ENCODE measurements around the gene RFXANK. TPM values are rescaled to one million over a fixed set of nuclear protein-coding genes. Genes with fewer than 3 reads are reported as not detected.
"Not testable (repeated sequence)": the region's sequence is repeated elsewhere in the genome, so short reads cannot be mapped to it uniquely, and the experiment has no call there.

The RFXANK gene, protein sequence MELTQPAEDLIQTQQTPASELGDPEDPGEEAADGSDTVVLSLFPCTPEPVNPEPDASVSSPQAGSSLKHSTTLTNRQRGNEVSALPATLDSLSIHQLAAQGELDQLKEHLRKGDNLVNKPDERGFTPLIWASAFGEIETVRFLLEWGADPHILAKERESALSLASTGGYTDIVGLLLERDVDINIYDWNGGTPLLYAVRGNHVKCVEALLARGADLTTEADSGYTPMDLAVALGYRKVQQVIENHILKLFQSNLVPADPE
- total RNA-seq, result 34.1 TPM

DNA sequence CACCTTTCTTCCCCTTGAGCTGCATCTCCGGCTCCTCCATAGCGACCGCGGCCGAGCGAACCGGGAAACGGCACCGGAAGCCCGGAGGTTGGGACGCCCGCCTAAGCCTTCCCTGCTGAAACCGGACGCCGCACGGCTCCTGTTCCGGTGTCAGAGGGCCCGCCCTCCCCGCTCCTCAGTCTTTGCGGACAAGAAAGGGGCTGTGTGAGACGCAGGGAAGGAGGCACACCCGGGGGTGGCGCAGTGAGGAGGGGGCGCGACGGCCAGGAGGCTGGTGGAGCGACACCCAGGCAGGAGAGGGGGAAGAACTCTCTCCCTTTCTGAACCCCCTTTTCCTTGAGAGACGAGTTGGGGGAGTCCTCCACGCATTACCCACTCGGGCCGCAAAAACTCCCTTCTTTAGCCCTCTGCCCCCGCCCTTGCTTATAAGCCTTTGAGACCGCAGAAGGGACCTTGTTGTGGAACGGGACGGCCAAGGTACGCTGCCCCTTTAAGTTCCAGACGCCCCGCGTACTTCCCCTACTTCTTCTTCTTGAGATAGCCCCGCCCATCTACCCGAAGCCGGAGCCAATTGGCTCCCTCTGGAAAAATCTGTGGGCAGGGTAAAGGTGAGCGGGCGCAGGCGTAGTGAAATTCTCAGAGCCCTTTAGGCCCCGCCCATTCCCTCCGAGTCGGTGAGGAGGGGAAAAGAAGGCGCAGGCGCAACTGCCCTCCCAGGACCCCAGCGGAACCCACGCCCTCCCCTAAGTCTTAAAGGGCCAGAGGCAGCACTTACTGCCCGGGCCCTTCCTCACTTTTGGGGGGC, at the start of gene RFXANK, which contains the start of gene BORCS8:
TSS of gene RFXANK (plus strand) at position 181 of the 805 bp plus-strand sequence. CDS start 1,689 bp downstream, outside the sequence.
TSS of gene BORCS8 (minus strand) at position 75 of the 805 bp plus-strand sequence. CDS start at position 40, 35 bp downstream.
- DNase-seq, result peak; percentile 99

DNA sequence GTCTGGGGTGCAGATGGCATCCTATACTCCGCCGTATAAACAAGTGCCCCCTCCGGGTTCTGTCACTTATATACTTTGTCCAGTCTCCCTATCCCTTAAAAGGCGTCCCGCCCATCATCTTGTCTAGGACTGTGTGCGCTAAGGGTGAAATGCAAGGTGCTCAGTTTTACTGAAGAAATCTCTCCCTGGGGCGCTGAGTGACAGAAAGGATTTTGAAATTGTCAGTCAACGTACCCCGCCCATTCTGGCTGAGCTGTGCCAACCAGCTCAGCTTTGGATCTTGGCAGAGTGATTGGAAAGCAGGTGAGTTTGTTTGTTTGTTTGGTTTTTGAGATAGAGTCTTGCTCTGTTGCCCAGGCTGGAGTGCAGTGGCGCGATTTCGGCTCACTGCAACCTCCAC, 49.7 kb upstream of the RFXANK start:
- DNase-seq, result no peak

DNA sequence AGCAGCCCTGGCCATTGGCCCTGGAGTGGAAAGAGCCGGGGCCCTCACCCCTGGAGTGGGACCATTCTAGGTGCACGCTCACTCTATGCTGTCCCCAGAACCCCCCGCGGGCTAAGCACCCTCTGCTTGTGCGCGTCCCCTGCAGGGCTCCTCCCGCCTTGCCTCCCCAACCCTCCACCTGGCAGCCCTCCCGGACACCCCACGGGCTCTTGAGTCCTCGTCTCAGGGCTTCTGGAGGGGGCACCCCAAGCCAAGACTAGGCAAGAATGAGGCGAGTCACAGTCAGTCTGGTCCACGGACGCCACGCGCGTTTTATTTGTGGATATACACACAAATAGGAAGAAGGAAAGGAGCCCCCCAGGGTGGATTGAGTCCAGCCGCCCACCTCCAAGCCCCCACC, 46.8 kb upstream of the RFXANK start:
- DNase-seq, result no peak

DNA sequence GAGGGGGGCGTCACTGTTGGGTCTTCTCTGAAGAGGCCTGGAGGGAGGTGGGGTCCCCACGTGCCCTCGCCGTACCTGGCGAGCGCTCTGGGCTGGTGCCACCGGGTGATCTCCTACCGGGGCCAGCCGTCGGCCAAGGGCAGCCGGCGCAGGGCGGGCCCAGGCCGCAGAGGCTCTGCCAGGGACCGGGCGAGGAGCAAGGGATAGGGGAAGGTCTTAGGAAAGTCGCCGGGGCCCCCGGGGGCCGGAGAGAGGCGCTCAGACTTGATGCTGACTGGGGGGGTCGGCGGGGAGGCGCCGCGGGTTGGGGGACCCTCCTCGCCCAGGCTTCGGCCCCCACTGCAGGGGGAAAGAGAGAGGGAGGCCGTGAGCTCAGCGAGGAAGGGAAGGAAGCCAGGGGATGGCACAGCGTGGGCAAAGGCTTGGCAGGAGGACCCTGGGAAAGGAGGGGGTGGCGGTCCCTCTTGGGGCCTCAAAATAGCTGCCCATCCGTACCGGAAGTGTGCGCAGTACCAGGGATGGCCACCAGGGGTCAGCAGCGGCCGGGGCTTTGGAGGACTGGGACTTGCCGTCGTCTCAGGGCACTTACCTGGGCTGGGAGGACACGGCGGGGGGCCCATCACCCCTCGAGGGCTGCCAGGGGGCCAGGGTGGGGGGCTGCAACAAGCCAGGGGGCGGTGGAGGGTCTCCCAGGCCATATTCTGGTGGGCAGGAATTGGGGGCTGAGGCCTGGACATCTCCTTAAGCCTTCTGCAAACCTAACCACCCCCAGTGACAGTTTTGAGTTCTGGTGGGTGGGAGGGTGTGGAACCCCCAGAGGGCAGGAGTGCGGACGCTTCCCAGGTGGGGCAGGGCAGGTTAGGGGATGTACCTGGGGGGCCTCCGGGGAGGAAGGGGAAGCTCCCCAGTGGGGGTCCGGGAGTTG, 46.1 kb upstream of the RFXANK start:
- peak; percentile 53 for DNase-seq

DNA sequence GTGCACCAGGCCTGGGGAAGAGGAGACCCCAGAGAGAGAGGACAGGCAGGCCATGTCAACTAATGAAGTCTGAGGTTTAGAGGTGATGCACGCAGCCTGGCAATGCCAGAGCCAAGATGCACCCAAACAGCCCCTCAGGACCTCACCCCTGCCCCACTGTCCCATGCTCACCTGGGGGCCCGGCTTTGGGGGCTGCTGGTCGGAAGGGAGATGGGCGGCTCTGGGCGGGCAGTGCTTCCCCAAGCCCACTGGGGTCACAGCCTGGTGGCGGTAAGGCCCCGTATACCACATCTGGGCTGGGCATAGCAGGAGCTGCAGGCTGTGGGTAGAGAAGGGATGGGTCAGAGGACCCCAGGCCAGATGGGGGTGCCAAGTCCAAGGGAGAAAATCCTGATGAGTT, 45.2 kb upstream of the RFXANK start:
- no peak for DNase-seq

DNA sequence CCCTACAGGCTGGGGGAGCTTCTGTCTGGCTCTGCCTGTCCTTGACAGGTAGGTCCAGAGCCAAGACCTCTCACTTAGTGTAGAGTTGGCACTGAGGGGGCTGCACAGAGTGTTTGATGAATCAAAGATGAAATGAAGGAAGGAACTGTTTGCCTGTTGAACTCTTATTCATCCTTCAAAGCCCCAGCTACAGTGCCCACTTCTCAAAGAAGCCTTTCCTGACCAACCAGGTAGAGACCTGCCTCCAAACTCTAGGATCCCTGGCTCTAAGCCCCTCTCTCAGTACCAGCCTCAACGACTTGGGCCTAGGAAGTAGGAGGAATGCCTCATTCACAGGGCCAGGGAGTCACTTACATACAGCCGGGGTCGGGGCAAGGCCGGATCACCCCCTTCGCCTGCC, 44.7 kb upstream of the RFXANK start:
- DNase-seq, result no peak

DNA sequence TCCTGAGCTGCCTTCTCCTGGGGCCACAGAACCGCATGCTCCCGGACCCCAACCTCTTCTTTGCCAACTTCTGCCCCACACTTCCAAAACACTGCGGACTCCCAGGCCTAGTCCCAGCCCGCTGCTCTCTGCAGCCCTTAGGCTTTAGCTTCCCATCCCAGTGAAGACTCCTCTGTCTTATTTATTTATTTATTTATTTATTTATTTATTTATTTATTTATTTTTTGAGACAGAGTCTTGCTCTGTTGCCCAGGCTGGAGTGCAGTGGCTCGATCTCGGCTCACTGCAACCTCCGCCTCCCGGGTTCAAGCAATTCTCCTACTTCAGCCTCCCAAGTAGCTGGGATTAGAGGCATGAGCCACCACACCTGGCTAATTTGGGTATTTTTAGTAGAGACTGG, 43.6 kb upstream of the RFXANK start:
- not testable (repeated sequence) for DNase-seq

DNA sequence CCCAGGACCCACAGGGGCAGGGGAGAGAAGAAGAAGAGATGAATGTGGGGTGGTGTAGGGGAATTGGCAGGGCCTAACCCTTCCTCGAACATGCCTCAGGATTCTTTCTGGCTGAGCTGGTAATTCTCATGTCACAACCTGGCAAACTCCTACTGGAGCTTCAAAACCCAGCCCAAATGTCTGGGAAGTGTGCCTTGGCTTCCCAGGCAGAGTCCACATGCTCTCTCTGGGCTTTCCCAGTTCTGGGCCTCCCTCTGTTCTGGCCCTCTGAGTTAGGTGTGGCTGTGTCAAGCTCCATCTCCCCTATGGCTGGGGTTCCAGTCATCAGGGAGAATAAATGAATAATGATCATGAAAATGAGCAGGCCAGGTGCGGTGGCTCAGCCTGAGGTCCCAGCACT, 42.6 kb upstream of the RFXANK start:
- DNase-seq, result no peak

DNA sequence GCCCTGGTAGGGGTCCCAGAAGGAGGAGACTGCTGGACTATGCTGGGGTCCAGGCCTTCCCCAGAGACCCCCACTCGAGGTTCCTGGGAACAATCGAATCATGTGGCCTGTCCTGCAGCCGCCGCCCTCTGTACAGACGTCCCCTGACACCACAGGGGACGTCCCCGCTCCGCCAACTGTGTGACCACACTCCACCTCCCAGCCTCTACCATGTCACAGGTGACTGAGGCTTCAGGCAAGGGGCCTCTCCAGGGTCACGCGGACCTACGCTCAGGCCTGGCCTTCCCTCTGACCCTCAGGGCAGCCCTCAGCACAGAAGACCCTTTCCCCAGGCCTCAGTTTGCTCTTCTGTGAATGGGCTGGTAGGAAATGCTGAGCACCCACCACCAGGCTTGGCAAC, 40.6 kb upstream of the RFXANK start:
- no peak for DNase-seq

DNA sequence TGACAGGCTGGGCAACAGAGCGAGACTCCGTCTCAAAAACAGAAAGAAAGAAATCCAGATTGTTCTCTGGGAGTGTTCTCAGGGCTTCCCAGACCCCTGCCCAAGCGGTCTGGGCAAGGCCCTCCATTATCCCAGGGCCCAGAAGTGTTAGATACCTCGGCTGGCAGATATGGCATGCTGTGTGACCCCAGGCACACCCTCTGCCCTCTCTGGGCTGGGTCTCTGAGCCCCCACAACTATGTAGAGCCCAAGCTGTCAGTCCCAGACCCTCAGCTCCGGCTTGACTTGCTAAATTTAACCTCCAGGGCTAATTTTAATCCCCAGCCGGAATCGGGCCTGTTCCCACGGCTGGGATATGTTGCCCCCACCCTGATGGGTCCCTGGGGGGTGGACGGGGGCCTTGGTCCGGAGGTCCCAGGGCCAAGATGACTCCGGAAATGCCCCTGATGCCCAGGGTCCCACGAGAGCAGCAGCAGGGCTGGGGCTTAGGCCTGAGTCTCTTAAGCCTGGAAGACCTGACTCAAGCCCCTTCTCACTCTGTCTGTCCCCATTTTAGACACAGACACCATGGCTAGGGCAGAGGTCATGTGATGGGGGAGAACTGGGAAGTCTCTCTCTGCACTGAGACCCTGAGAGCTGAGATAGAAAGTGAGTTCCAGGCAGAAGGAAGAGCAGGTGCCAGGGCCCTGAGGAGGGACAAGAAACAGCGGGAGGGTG, 39.2 kb upstream of the RFXANK start:
- no peak for DNase-seq

DNA sequence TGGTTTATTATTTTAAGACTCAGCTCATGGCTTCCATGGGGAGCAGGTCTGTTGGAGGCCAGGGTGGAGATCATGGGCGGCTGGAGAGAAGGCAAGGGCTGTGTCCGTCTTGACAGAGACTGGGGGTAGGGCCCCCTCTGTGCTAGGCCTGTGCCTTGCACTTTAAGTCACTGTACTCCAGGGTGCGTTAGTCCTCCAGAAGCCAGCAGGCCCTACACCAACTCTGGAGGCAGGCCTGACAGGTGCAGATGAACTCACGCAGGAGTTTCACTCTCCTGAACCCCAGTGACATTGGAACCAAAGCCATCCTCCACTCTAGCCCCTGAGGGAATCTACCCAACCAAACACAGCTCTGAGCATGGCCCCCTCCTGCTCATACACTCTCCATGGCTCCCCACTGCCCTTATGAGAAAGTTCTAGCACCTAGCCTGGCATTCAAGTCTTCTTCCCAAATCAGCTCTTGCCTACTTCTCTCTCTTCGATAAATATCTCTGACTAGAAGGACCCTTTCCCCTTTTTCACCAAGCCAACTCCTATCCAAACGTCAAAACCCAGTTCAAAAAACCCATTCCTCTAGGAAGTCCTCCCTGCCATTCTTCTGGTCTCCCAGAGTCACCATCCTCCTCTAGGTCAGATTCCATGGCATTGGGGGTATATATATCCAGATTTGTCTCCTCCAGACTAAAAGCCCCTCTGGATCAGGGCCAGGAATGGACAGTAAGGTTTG, 37.1 kb upstream of the RFXANK start:
- DNase-seq, result no peak

DNA sequence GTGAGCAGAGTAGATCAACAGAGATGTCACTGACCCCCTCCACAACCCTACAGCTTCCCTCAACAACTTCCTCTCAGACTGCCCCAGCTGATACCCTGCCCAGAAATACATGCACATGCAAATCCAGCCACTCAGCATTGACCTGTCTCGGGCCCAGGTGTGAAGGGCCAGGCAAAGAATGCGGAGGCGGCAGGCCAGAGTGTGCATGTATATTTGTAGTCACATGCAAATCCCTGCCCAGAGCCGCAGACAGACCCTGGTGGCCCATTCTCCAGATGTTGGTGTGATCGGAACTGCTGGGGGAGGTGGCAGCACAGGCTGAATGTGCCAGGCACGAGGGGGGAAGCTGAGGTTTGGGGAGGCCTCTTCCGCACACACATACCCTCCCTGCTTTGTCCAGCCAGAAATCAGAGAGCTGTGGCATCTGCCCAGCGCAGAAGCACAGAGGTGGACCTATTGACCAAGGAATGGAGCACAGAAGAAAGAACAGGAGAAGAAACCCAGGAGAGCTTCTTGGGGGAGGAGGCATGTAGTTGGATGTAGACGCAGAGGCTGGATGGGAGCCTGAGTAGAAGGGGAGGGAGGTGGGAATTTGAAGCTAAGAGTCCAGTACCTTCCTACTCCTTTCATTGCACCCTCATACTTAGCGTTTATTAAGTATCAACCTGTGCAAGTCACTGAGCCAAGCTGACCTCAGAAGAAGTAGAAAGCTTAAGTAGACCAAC, 36.4 kb upstream of the RFXANK start:
- DNase-seq, result no peak

DNA sequence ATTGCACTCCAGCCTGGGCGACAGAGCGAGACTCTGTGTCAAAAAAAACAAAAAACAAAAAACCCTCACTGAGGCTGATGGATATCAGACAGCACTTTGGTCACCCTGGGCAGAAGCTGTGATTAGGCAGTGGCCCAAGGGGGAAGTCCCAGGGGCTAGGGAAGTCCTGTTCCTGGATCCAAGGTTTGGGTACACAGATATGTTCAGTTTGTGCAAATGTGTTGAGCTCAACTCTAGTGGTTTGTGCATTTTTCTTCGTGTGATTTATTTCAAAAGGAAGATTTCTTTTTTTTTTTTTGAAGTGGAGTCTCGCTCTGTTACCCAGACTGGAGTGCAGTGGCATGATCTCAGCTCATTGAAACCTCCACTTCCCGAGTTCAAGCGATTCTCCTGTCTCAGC, 34.2 kb upstream of the RFXANK start:
- no peak for DNase-seq

DNA sequence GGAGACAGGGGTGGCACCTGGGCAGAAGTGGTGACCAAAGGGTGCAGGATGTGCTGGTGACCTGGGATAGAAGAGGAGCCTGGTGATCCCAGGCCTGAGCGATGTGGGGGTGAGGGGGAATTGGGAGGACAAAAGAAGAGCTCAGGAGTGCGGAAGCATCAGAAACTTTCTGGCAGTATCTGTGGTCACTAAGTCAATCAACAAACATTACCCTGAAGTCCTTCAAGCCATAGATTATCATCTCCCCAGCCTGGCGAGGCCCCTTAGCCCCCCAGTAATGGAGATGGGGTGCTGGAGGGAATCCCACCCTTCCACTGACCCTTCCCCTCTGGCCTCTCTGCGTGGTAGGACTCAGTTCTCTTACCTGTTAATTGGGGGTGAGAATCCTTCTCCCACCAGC, 32.5 kb upstream of the RFXANK start:
- DNase-seq, result no peak

DNA sequence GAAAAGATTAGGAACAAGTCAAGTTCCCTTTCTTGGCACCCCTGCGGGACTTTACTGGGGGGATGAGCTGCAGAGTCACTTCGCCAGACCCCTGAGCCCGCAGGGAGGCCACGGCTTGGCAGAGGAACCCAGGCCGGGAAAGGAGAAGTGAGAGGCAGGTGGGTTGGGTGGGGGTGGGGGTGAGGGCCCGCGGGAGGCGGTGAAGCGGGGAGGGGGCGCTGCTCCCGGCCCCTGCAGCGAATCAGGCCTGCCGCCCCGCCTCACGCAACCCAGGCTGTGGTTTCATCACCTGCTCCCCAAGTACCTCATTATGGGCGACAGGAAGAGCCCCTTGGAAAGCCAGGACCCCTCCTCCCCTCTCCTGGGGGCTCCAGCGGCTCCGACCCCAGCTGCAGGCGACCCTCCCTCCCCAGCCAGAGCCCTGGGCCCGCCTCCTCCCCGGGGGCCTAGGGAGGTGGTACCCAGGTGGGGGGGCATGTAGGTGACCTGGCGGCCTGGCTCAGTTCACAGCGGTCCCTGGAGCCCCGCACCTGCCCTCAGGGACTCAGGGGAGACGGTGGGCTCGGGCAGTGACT, 31.5 kb upstream of the RFXANK start:
- no peak for DNase-seq

DNA sequence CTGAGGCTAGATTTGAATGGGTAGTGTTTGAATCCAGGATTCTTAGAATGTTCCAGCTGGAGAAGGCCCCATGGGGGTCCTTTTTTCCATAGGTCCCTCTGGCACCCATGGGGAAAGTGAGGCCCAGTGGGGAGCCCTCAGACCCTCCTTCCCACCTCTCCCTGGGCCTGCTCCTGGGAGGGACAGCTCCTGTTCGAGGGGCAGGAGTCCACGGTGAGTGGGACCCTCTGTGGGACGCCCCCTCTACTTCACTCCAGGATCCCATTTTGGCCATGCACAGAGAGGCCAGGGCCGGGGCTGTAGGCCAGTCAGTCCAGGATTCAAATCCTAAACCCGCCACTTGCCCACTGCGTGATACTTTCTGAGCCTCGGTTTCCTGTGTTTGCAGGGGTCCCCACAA, 29.6 kb upstream of the RFXANK start:
- DNase-seq, result no peak

DNA sequence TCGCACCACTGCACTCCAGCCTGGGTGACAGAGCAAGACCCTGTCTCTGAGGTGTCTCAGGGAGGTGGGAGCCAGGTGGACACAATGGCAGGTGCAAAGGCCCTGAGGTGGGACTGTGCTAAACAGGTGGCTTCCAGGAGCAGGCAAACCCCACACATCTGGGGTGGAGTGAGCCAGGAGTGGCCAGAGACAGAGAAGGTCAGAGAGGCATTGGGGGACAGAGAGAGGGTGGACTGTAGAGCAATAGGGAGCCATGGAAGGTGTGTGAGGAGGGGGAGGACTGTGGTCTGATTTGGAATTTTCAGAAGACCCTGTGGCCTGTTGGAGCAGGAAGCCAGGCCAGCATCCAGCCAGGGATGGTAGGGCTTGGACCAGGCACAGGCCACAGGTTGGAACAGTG, 26.7 kb upstream of the RFXANK start:
- DNase-seq, result no peak

DNA sequence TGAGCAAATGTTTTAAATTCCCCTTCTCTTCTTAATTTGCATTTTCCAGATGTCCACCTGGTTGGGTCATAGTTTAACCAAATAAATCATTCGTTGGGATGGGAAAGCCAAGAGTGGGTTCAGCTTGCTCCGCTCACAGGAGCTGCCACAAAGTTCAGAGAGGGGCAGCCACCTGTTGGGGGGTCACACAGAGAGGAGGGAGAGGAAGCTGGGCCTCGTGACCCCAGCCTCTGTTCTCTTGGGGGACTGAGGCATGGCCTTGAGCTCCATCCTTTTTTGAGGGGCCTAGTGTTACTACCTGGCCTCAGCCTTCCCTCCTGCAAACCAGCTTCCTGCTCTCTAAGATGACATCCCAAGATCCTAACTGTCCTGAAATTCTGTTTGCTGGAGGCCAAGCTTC, 24.4 kb upstream of the RFXANK start:
- no peak for DNase-seq

DNA sequence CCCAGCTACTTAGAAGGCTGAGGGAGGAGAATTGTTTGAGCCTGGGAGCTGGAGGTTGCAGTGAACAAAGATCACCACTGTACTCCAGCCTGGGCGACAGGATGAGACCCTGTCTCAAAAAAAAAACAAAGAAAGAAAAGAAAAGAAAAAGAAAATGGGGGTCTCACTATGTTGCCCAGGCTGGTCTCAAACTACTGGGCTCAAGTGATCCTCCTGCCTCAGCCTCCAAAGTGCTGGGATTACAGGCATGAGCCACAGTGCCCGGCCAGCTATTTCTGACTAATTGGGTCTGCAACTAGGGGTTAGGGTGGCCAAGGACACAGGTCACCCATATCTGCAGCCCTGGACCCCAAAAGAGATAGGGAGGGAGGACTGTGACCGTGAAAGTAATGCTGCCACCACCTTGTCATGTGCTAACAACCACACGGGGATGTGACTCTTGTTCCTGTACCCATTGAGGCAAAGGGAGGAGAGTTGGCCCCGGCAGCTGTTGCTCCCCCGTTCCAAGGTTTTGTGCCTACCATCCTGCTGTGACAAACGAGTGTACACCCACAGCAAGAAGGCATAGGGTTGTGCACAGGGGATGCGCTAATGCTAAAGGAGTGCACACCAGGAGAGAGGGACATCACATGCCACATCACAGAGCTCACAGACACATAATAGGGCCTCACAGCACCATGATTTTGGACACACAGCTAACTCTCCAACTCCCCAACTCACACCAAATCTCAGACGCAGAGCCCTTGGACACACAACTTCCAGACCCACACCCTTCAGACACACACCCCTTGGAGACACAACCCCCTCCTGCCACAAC, 22.6 kb upstream of the RFXANK start:
- no peak for DNase-seq

Measured in skin of body (tissue), 2 donors.